CD4-positive, alpha-beta T cell treated with Interferon gamma for 1 hour (primary cell): ENCODE measurements around the gene ATAD3A.
"Not testable (repeated sequence)": the region's sequence is repeated elsewhere in the genome, so short reads cannot be mapped to it uniquely, and the experiment has no call there.

Source experiments
- DNase-seq: peaks from one replicate; pipeline ENCODE4 v3.0.0-alpha.2; 2020

The ATAD3A gene

GRCh38 chr1:1524750-1525383 is 12.9 kb downstream of the ATAD3A start:
- not testable (repeated sequence) for DNase-seq

- DNase-seq, result not testable (repeated sequence)
Observed at GRCh38 chr1:1526476-1526875, 14.5 kb downstream of the ATAD3A start.

- DNase-seq, result no peak
Observed at GRCh38 chr1:1527092-1527816, 15.3 kb downstream of the ATAD3A start.

GRCh38 chr1:1528301-1529267 is 16.6 kb downstream of the ATAD3A start:
- no peak for DNase-seq

GRCh38 chr1:1529321-1529720 is 17.4 kb downstream of the ATAD3A start:
- no peak for DNase-seq

GRCh38 chr1:1529936-1530335 is 18.0 kb downstream of the ATAD3A start:
- no peak for DNase-seq

- no peak for DNase-seq
Observed at GRCh38 chr1:1531947-1532346, 20.0 kb downstream of the ATAD3A start.

GRCh38 chr1:1533176-1533893 is 21.4 kb downstream of the ATAD3A start:
- DNase-seq, result not testable (repeated sequence)

GRCh38 chr1:1533894-1534291 is 21.9 kb downstream of the ATAD3A start:
- not testable (repeated sequence) for DNase-seq

- no peak for DNase-seq
Observed at GRCh38 chr1:1534401-1535154, 22.6 kb downstream of the ATAD3A start.

- no peak for DNase-seq
Observed at GRCh38 chr1:1535201-1536018, 23.4 kb downstream of the ATAD3A start.

- no peak for DNase-seq
Observed at GRCh38 chr1:1536019-1536937, 24.3 kb downstream of the ATAD3A start.

GRCh38 chr1:1536938-1537546 is 25.1 kb downstream of the ATAD3A start:
- DNase-seq, result no peak

- DNase-seq, result no peak
Observed at GRCh38 chr1:1537626-1538250, 25.8 kb downstream of the ATAD3A start.

- DNase-seq, result no peak
Observed at GRCh38 chr1:1538334-1538733, 26.4 kb downstream of the ATAD3A start.

- DNase-seq, result no peak
Observed at GRCh38 chr1:1538989-1539309, 27.0 kb downstream of the ATAD3A start.

GRCh38 chr1:1539310-1540089 is 27.5 kb downstream of the ATAD3A start:
- no peak for DNase-seq

- peak; percentile 46 for DNase-seq
Observed at GRCh38 chr1:1540090-1540817, 28.3 kb downstream of the ATAD3A start, which contains the start of gene TMEM240. Gene TMEM240, minus strand, starts transcription at chr1:1540624. Its CDS starts 278 bp downstream, at chr1:1540346.
